ENCODE results near the gene NFASC. TPM values are rescaled to one million over a fixed set of nuclear protein-coding genes. Genes with fewer than 3 reads are reported as not detected.

The NFASC gene
- total and polyA plus RNA-seq, 9 of the 15 experiments (the other 6 are each of a cell fraction or from before 2014, with no cell fraction given) = 0.03 to 0.16 (median 0.06) TPM; not detected in 6

DNA sequence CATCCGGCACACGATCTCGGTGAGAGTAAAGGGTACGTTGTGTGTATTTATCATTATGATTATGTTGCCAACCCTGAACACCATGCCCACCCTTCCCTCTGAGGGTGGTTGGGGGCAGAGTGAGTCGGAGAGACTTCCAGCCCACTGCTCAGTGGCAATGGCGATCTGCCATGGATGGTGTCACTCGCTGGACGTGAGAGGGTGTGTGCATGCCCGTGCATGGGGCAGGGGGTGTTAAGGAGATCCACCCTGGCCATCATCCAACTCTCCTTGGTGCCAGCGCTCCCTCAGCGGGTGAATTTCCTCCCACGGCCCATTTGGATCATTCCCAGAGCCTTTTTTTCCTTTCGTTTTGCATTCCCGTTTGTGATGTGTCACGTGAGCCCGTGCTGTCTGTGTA lies 98.3 kb downstream of the NFASC start:
- no TSS peak for BruUV-seq (replicated peaks)
- TF ChIP-seq, protein P1, sequence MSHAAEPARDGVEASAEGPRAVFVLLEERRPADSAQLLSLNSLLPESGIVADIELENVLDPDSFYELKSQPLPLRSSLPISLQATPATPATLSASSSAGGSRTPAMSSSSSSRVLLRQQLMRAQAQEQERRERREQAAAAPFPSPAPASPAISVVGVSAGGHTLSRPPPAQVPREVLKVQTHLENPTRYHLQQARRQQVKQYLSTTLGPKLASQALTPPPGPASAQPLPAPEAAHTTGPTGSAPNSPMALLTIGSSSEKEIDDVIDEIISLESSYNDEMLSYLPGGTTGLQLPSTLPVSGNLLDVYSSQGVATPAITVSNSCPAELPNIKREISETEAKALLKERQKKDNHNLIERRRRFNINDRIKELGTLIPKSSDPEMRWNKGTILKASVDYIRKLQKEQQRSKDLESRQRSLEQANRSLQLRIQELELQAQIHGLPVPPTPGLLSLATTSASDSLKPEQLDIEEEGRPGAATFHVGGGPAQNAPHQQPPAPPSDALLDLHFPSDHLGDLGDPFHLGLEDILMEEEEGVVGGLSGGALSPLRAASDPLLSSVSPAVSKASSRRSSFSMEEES (CRISPR knock-in tag; IDR thresholded peaks at IDR 0.05) = 0 out of 2 replicates have a peak, but pooled peaks have one; percentile 11
- no peak for TF ChIP-seq POLR3A (IDR thresholded peaks at IDR 0.05; ENCODE audit: borderline replicate concordance, extremely low read depth, insufficient read depth, insufficient read length)
- TF ChIP-seq, protein P2, sequence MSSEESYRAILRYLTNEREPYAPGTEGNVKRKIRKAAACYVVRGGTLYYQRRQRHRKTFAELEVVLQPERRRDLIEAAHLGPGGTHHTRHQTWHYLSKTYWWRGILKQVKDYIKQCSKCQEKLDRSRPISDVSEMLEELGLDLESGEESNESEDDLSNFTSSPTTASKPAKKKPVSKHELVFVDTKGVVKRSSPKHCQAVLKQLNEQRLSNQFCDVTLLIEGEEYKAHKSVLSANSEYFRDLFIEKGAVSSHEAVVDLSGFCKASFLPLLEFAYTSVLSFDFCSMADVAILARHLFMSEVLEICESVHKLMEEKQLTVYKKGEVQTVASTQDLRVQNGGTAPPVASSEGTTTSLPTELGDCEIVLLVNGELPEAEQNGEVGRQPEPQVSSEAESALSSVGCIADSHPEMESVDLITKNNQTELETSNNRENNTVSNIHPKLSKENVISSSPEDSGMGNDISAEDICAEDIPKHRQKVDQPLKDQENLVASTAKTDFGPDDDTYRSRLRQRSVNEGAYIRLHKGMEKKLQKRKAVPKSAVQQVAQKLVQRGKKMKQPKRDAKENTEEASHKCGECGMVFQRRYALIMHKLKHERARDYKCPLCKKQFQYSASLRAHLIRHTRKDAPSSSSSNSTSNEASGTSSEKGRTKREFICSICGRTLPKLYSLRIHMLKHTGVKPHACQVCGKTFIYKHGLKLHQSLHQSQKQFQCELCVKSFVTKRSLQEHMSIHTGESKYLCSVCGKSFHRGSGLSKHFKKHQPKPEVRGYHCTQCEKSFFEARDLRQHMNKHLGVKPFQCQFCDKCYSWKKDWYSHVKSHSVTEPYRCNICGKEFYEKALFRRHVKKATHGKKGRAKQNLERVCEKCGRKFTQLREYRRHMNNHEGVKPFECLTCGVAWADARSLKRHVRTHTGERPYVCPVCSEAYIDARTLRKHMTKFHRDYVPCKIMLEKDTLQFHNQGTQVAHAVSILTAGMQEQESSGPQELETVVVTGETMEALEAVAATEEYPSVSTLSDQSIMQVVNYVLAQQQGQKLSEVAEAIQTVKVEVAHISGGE (CRISPR knock-in tag; IDR thresholded peaks at IDR 0.05) = no peak
- TF ChIP-seq, protein P3, sequence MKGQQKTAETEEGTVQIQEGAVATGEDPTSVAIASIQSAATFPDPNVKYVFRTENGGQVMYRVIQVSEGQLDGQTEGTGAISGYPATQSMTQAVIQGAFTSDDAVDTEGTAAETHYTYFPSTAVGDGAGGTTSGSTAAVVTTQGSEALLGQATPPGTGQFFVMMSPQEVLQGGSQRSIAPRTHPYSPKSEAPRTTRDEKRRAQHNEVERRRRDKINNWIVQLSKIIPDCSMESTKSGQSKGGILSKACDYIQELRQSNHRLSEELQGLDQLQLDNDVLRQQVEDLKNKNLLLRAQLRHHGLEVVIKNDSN (CRISPR knock-in tag; IDR thresholded peaks at IDR 0.05) = peak; percentile 6; the same call in 1 of the 2 replicates
- peak; percentile 40; the same call in 1 of the 2 replicates for TF ChIP-seq BHLHE40 (IDR thresholded peaks at IDR 0.05; ENCODE audit: low read length)
- TF ChIP-seq, protein P4, sequence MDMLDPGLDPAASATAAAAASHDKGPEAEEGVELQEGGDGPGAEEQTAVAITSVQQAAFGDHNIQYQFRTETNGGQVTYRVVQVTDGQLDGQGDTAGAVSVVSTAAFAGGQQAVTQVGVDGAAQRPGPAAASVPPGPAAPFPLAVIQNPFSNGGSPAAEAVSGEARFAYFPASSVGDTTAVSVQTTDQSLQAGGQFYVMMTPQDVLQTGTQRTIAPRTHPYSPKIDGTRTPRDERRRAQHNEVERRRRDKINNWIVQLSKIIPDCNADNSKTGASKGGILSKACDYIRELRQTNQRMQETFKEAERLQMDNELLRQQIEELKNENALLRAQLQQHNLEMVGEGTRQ (CRISPR knock-in tag; IDR thresholded peaks at IDR 0.05) = peak; percentile 61
- Histone ChIP-seq H3K36me3 (ENCODE audit: control insufficient read depth, insufficient read depth, low read length) (no peaks in the 10 kb centered on the region), H3K9me1 (ENCODE audit: control insufficient read depth, insufficient read depth, low read length) (no peaks in the 10 kb centered on the region), H2AFZ (ENCODE audit: low read depth, low read length) (no peak overlapping the region), H3K4me3 (no peak overlapping the region), H4K20me1 (replicated peaks; ENCODE audit: control insufficient read depth, insufficient read depth, low read length) (no peaks in the 10 kb centered on the region; the same call in 1 of the 2 replicates), H3K27me3 (ENCODE audit: control insufficient read depth in 2 of 2, insufficient read depth in 2 of 2, low read length in 2 of 2) (peaks cover 26 to 61% of the 10 kb centered on the region in 2 experiments), H3K9ac (ENCODE audit: insufficient read depth in 1 of 2, low read depth in 2 of 2, low read length in 2 of 2) (no peak overlapping the region), H3K9me3 (replicated peaks; ENCODE audit: control insufficient read depth, insufficient read depth, low read depth, low read length) (no peaks in the 10 kb centered on the region), H3K4me2 (ENCODE audit: insufficient read depth, low read length) (no peak overlapping the region), H3K4me1 (replicated peaks in 1 of 2; ENCODE audit: control insufficient read depth in 2 of 2, insufficient read depth in 2 of 2, low read length in 2 of 2) (peaks cover 0 to 12% of the 10 kb centered on the region in 2 experiments; a peak in 2 of 5 replicates), H3K79me2 (ENCODE audit: control insufficient read depth, insufficient read depth, low read length) (no peaks in the 10 kb centered on the region), H3K27ac (ENCODE audit: extremely low read depth, low read depth, low read length) (no peak overlapping the region)
- CTCF ChIA-PET (ENCODE audit: low intra/inter-chr PET ratio) = no interaction called here
- intact Hi-C loops (cut with micrococcal nuclease) (no loop called here), in situ Hi-C loops (cut with MboI) (no loop called here)
- ATAC-seq (no peak), FAIRE-seq (no peak), DNase-seq (ENCODE audit: extremely low read depth in 1 of 4, low spot score in 3 of 4) (no peak)
- 12% methylated on average over 16 of the region's 16 CpGs for WGBS (ENCODE audit: insufficient coverage, low coverage, missing lambda C conversion rate)
- POLR2A ChIA-PET = interaction anchor here (1.0 kb wide), 1 partner anchor 93 kb away, joined by 3 read pairs; no protein-coding TSS in a partner anchor

All from K562 (cell line).